ENCODE measurements around the gene OSBPL9.

Gene OSBPL9

GRCh38 chr1:51638350-51638749 lies 21.5 kb downstream of the OSBPL9 start:
- TF ChIP-seq CTCF (IDR thresholded peaks at IDR 0.05; ENCODE audit: poor library complexity, severe bottlenecking): no peak
- Histone ChIP-seq H3K27ac (ENCODE audit: poor library complexity, severe bottlenecking) (peak overlapping the region; percentile 59), H3K4me3 (ENCODE audit: severe bottlenecking) (no peak overlapping the region), H3K36me3 (ENCODE audit: low read depth) (no peaks in the 10 kb centered on the region), H3K27me3 (ENCODE audit: insufficient read depth, poor library complexity, severe bottlenecking) (no peaks in the 10 kb centered on the region), H3K4me1 (ENCODE audit: insufficient read depth, poor library complexity, severe bottlenecking) (peaks cover 50% of the 10 kb centered on the region), H3K9me3 (ENCODE audit: severe bottlenecking) (no peaks in the 10 kb centered on the region)
- DNase-seq (ENCODE audit: low spot score) (no peak), ATAC-seq (ENCODE audit: low read depth) (peak; percentile 49)

- no peak overlapping the region for H3K27ac ChIP-seq (ENCODE audit: poor library complexity, severe bottlenecking)
- no peak for DNase-seq (ENCODE audit: low spot score)
- no peaks in the 10 kb centered on the region for H3K27me3 ChIP-seq (ENCODE audit: insufficient read depth, poor library complexity, severe bottlenecking)
- no peak for ATAC-seq (ENCODE audit: low read depth)
- H3K4me3 ChIP-seq (ENCODE audit: severe bottlenecking): no peak overlapping the region
- TF ChIP-seq CTCF (IDR thresholded peaks at IDR 0.05; ENCODE audit: poor library complexity, severe bottlenecking): no peak
- peaks cover 58% of the 10 kb centered on the region for H3K4me1 ChIP-seq (ENCODE audit: insufficient read depth, poor library complexity, severe bottlenecking)
- H3K36me3 ChIP-seq (ENCODE audit: low read depth): no peaks in the 10 kb centered on the region
- no peaks in the 10 kb centered on the region for H3K9me3 ChIP-seq (ENCODE audit: severe bottlenecking)
These were observed 22.8 kb downstream of the OSBPL9 start for GRCh38 chr1:51639694-51640093.

- H3K36me3 ChIP-seq (ENCODE audit: low read depth): no peaks in the 10 kb centered on the region
- no peak overlapping the region for H3K4me3 ChIP-seq (ENCODE audit: severe bottlenecking)
- DNase-seq (ENCODE audit: low spot score): no peak
- no peaks in the 10 kb centered on the region for H3K9me3 ChIP-seq (ENCODE audit: severe bottlenecking)
- H3K27ac ChIP-seq (ENCODE audit: poor library complexity, severe bottlenecking): peak overlapping the region; percentile 73
- no peak for TF ChIP-seq CTCF (IDR thresholded peaks at IDR 0.05; ENCODE audit: poor library complexity, severe bottlenecking)
- no peaks in the 10 kb centered on the region for H3K27me3 ChIP-seq (ENCODE audit: insufficient read depth, poor library complexity, severe bottlenecking)
- no peak for ATAC-seq (ENCODE audit: low read depth)
- H3K4me1 ChIP-seq (ENCODE audit: insufficient read depth, poor library complexity, severe bottlenecking): peaks cover 64% of the 10 kb centered on the region
These were observed 24.2 kb downstream of the OSBPL9 start for GRCh38 chr1:51641096-51641495.

- Histone ChIP-seq H3K27me3 (ENCODE audit: insufficient read depth, poor library complexity, severe bottlenecking) (no peaks in the 10 kb centered on the region), H3K4me3 (ENCODE audit: severe bottlenecking) (no peak overlapping the region), H3K36me3 (ENCODE audit: low read depth) (no peaks in the 10 kb centered on the region), H3K27ac (ENCODE audit: poor library complexity, severe bottlenecking) (peak overlapping the region; percentile 73), H3K4me1 (ENCODE audit: insufficient read depth, poor library complexity, severe bottlenecking) (peaks cover 50% of the 10 kb centered on the region), H3K9me3 (ENCODE audit: severe bottlenecking) (no peaks in the 10 kb centered on the region)
- DNase-seq (ENCODE audit: low spot score) (no peak), ATAC-seq (ENCODE audit: low read depth) (peak; percentile 65)
- TF ChIP-seq CTCF (IDR thresholded peaks at IDR 0.05; ENCODE audit: poor library complexity, severe bottlenecking): no peak
These were observed 25.8 kb downstream of the OSBPL9 start for GRCh38 chr1:51642739-51643142.

- DNase-seq (ENCODE audit: low spot score) (no peak), ATAC-seq (ENCODE audit: low read depth) (no peak)
- no peaks in the 10 kb centered on the region for H3K27me3 ChIP-seq (ENCODE audit: insufficient read depth, poor library complexity, severe bottlenecking)
- peaks cover 48% of the 10 kb centered on the region for H3K4me1 ChIP-seq (ENCODE audit: insufficient read depth, poor library complexity, severe bottlenecking)
- no peaks in the 10 kb centered on the region for H3K9me3 ChIP-seq (ENCODE audit: severe bottlenecking)
- peak overlapping the region; percentile 73 for H3K27ac ChIP-seq (ENCODE audit: poor library complexity, severe bottlenecking)
- TF ChIP-seq CTCF (IDR thresholded peaks at IDR 0.05; ENCODE audit: poor library complexity, severe bottlenecking): no peak
- H3K36me3 ChIP-seq (ENCODE audit: low read depth): no peaks in the 10 kb centered on the region
- no peak overlapping the region for H3K4me3 ChIP-seq (ENCODE audit: severe bottlenecking)
These were observed 26.5 kb downstream of the OSBPL9 start for GRCh38 chr1:51643362-51643761.

Data from RWPE2 (cell line).